ENCODE results near the gene ADIPOR2.

Gene ADIPOR2

DNA sequence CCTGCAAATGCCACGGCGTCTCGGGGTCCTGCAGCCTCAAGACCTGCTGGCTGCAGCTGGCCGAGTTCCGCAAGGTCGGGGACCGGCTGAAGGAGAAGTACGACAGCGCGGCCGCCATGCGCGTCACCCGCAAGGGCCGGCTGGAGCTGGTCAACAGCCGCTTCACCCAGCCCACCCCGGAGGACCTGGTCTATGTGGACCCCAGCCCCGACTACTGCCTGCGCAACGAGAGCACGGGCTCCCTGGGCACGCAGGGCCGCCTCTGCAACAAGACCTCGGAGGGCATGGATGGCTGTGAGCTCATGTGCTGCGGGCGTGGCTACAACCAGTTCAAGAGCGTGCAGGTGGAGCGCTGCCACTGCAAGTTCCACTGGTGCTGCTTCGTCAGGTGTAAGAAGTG, 45.1 kb upstream of the ADIPOR2 start:
- no peak overlapping the region for H3K4me3 ChIP-seq (ENCODE audit: low read depth in 1 of 2, low read length in 1 of 2)
- peaks cover 13 to 14% of the 10 kb centered on the region in 2 experiments for H3K4me1 ChIP-seq (ENCODE audit: control insufficient read depth in 1 of 2, insufficient read depth in 1 of 2, low read depth in 1 of 2, low read length in 1 of 2)
- H3K27ac ChIP-seq: no peak overlapping the region
- H3K36me3 ChIP-seq: peaks cover 48% of the 10 kb centered on the region
- TF ChIP-seq, protein P1, sequence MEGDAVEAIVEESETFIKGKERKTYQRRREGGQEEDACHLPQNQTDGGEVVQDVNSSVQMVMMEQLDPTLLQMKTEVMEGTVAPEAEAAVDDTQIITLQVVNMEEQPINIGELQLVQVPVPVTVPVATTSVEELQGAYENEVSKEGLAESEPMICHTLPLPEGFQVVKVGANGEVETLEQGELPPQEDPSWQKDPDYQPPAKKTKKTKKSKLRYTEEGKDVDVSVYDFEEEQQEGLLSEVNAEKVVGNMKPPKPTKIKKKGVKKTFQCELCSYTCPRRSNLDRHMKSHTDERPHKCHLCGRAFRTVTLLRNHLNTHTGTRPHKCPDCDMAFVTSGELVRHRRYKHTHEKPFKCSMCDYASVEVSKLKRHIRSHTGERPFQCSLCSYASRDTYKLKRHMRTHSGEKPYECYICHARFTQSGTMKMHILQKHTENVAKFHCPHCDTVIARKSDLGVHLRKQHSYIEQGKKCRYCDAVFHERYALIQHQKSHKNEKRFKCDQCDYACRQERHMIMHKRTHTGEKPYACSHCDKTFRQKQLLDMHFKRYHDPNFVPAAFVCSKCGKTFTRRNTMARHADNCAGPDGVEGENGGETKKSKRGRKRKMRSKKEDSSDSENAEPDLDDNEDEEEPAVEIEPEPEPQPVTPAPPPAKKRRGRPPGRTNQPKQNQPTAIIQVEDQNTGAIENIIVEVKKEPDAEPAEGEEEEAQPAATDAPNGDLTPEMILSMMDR (IDR thresholded peaks at IDR 0.05): no peak
- H3K9me3 ChIP-seq: no peaks in the 10 kb centered on the region
- H3K27me3 ChIP-seq: no peaks in the 10 kb centered on the region

DNA sequence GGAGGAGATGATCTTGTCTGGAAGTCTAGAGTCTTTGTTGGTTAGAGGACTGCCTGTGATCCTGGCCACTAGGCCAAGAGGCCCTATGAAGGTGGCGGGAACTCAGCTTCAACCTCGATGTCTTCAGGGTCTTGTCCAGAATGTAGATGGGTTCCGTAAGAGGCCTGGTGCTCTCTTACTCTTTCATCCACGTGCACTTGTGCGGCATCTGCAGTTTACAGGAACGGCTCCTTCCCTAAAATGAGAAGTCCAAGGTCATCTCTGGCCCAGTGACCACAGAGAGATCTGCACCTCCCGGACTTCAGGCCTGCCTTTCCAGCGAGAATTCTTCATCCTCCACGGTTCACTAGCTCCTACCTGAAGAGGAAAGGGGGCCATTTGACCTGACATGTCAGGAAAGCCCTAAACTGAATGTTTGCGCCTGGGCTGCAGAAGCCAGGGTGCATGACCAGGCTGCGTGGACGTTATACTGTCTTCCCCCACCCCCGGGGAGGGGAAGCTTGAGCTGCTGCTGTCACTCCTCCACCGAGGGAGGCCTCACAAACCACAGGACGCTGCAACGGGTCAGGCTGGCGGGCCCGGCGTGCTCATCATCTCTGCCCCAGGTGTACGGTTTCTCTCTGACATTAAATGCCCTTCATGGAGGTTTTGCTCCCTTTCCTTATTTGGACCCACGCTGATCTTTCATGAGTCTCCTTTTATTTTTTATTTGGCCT, 44.1 kb upstream of the ADIPOR2 start:
- H3K27ac ChIP-seq: peak overlapping the region; percentile 43
- TF ChIP-seq, protein P1 (IDR thresholded peaks at IDR 0.05): no peak
- no peaks in the 10 kb centered on the region for H3K9me3 ChIP-seq
- peaks cover 13 to 14% of the 10 kb centered on the region in 2 experiments for H3K4me1 ChIP-seq (ENCODE audit: control insufficient read depth in 1 of 2, insufficient read depth in 1 of 2, low read depth in 1 of 2, low read length in 1 of 2)
- peaks cover 44% of the 10 kb centered on the region for H3K36me3 ChIP-seq
- no peaks in the 10 kb centered on the region for H3K27me3 ChIP-seq
- no peak overlapping the region for H3K4me3 ChIP-seq (ENCODE audit: low read depth in 1 of 2, low read length in 1 of 2)

DNA sequence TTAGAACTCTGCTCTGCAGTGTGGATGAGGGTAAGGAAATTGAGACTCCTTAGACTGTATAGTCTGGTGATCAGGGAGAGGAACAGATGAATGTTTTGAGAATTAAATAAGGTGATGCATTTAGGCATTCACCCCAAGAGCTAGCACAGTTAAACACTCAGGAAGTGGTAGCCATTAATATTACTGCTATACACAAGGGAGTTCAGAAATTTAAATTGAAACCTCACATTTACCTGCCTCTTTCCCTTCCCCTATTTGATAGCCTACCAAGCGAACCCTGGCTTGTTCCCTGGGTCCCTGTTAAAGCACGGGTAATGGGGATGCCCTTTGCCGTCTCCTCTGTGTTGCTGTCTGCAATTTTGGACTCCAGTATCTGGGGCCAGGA, 43.6 kb upstream of the ADIPOR2 start:
- Histone ChIP-seq H3K36me3 (peaks cover 39% of the 10 kb centered on the region), H3K27me3 (no peaks in the 10 kb centered on the region), H3K4me3 (ENCODE audit: low read depth in 1 of 2, low read length in 1 of 2) (no peak overlapping the region), H3K9me3 (no peaks in the 10 kb centered on the region), H3K27ac (no peak overlapping the region), H3K4me1 (ENCODE audit: control insufficient read depth in 1 of 2, insufficient read depth in 1 of 2, low read depth in 1 of 2, low read length in 1 of 2) (peaks cover 13 to 14% of the 10 kb centered on the region in 2 experiments)
- TF ChIP-seq, protein P1 (IDR thresholded peaks at IDR 0.05): no peak

DNA sequence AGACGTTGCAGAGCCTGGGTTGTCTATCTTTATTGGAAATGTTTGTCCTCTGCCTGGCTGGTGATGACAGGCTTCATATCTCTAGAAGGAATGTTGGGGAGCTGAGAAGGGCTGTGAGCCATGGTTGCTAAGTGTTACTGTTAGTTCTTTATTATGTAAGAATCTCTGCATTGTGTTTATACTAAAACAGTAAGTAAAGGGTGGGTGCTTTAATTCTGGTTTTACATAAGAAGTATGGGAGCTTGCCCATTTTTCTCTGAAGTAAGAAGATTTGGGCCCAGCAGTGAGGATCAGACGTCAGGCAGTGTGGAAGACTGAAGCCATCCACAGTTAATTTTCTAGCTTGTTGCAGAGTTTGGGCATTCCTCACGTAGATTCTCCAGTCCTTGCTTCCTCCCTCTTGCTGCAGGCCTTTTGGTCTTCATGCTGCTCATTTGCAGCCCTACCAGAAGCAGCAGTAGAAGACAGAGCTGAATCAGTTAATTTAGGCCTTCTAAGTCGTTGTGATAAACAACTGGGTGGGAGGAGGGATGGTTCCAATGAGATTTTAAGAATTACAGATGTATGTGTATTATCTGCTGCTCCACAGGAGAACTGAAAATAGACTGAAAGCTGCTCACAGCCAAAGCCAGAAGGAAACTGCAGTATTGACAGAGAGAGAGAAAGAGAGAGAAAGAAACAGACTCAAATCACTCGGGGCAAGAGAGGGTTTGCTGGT, 40.5 kb upstream of the ADIPOR2 start:
- Histone ChIP-seq H3K27ac (no peak overlapping the region), H3K4me1 (ENCODE audit: control insufficient read depth in 1 of 2, insufficient read depth in 1 of 2, low read depth in 1 of 2, low read length in 1 of 2) (peaks cover 20 to 24% of the 10 kb centered on the region in 2 experiments), H3K36me3 (peaks cover 19% of the 10 kb centered on the region), H3K9me3 (no peaks in the 10 kb centered on the region), H3K27me3 (no peaks in the 10 kb centered on the region), H3K4me3 (ENCODE audit: low read depth in 1 of 2, low read length in 1 of 2) (no peak overlapping the region)
- TF ChIP-seq, protein P1 (IDR thresholded peaks at IDR 0.05): no peak

DNA sequence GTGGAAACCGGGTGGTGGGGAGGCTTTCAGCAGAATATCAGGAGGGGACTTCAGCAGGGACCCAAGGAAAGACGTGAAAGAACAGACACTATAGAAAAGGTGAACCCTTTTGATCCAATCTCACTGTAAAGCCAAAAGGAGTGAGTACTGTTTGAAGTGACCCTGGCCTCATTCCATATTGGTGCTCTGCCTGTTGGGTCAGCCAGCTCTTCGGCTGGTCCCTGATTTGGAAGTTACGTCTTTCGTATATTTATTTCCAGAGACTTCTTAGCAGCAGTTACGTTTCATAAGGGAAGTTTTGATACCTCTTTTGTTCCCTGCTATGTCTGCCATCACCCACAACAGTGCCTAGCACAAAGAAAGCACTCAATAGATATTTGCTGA, 39.9 kb upstream of the ADIPOR2 start:
- Histone ChIP-seq H3K27ac (no peak overlapping the region), H3K9me3 (no peaks in the 10 kb centered on the region), H3K36me3 (peaks cover 13% of the 10 kb centered on the region), H3K4me3 (ENCODE audit: low read depth in 1 of 2, low read length in 1 of 2) (no peak overlapping the region), H3K4me1 (ENCODE audit: control insufficient read depth in 1 of 2, insufficient read depth in 1 of 2, low read depth in 1 of 2, low read length in 1 of 2) (peaks cover 20 to 24% of the 10 kb centered on the region in 2 experiments), H3K27me3 (no peaks in the 10 kb centered on the region)
- TF ChIP-seq, protein P1 (IDR thresholded peaks at IDR 0.05): no peak

All from neutrophil (primary cell).